ENCODE data around the gene MTARC2. TPM values are rescaled to one million over a fixed set of nuclear protein-coding genes. Genes with fewer than 3 reads are reported as not detected.

Gene MTARC2
- total RNA-seq, 1 donor from 2014 or later = 25.6 TPM

DNA sequence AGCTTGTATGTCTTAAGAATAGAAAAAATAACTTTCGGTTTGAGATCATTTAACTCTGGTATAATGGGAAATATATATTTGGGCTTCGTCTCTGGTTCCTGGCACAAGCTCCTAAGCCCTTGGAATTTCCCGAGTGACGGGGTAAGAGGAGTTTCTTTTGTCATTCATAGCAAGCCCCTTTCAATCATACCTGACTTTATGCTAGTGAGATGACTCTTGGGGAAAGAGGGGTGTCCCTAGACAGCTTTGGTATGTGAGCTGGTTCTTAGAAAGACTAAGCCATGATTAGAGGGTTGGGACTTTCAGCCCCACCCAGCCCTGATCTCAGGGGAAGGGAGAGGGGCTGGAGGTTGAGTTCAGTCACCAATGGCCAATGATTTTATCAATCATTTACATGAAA, 24.7 kb downstream of the MTARC2 start:
- Mint-ChIP-seq H3K9me3 (ENCODE audit: unreplicated experiment) (no peaks in the 10 kb centered on the region), H3K4me1 (ENCODE audit: unreplicated experiment) (peaks cover 3% of the 10 kb centered on the region), H3K36me3 (ENCODE audit: unreplicated experiment) (peaks cover 20% of the 10 kb centered on the region), H3K27ac (ENCODE audit: unreplicated experiment) (no peak overlapping the region), H3K27me3 (ENCODE audit: unreplicated experiment) (no peaks in the 10 kb centered on the region), H3K4me3 (ENCODE audit: unreplicated experiment) (no peak overlapping the region)
- no peak for DNase-seq (ENCODE audit: extremely low spot score, unreplicated experiment)
- TF ChIP-seq, protein P1, sequence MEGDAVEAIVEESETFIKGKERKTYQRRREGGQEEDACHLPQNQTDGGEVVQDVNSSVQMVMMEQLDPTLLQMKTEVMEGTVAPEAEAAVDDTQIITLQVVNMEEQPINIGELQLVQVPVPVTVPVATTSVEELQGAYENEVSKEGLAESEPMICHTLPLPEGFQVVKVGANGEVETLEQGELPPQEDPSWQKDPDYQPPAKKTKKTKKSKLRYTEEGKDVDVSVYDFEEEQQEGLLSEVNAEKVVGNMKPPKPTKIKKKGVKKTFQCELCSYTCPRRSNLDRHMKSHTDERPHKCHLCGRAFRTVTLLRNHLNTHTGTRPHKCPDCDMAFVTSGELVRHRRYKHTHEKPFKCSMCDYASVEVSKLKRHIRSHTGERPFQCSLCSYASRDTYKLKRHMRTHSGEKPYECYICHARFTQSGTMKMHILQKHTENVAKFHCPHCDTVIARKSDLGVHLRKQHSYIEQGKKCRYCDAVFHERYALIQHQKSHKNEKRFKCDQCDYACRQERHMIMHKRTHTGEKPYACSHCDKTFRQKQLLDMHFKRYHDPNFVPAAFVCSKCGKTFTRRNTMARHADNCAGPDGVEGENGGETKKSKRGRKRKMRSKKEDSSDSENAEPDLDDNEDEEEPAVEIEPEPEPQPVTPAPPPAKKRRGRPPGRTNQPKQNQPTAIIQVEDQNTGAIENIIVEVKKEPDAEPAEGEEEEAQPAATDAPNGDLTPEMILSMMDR (IDR thresholded peaks at IDR 0.05) = no peak

DNA sequence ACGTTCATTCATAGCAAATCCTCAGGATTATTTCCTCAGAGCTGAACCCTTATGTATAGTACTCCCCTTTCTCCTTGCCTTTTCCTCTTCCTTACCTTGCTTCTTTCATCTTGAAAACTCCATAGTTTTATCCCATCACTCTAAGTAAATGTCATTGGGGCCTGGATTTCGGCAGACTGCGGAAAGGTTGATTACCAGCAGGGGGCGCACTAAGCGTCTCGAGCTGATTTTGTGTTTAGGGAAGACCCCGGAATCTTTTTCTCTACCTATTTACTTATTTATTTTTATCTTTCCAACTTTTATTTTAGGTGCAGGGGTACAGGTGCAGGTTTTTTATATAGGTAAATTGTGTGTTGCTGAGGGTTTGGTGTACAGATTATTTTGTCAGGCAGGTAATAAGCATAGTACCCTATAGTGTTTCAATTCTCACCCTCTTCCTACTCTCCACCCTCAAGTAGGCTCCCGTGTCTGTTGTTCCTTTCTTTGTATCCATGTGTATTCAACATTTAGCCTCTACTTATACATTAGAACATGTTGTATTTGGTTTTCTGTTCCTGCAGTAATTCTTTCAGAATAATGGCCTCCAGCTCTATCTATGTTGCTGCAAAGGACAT, 27.2 kb downstream of the MTARC2 start:
- DNase-seq (ENCODE audit: extremely low spot score, unreplicated experiment) = peak; percentile 83
- no peaks in the 10 kb centered on the region for H3K27me3 Mint-ChIP-seq (ENCODE audit: unreplicated experiment)
- H3K27ac Mint-ChIP-seq (ENCODE audit: unreplicated experiment) = no peak overlapping the region
- no peaks in the 10 kb centered on the region for H3K9me3 Mint-ChIP-seq (ENCODE audit: unreplicated experiment)
- TF ChIP-seq, protein P1 (IDR thresholded peaks at IDR 0.05) = peak; percentile 86
- H3K4me3 Mint-ChIP-seq (ENCODE audit: unreplicated experiment) = no peak overlapping the region
- peaks cover 11% of the 10 kb centered on the region for H3K36me3 Mint-ChIP-seq (ENCODE audit: unreplicated experiment)
- peaks cover 3% of the 10 kb centered on the region for H3K4me1 Mint-ChIP-seq (ENCODE audit: unreplicated experiment)

DNA sequence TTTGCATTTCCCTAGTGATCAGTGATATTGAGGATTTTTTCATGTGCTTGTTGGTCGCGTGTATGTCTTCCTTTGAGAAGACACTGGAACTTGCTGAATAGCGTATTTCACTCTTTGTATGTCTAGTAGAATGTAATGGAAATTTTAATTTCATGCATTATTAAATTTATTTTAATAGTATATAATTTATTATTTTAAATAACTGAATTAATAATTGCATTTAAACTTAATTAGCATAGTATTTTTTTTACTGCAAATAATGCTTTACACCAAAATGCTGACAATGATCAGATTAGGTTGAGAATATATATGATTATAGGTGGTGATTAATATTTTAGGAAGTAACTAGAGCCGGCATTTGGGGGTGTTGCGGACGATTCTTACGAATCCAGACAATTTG, 28.1 kb downstream of the MTARC2 start:
- H3K27me3 Mint-ChIP-seq (ENCODE audit: unreplicated experiment) = no peaks in the 10 kb centered on the region
- no peak overlapping the region for H3K27ac Mint-ChIP-seq (ENCODE audit: unreplicated experiment)
- H3K4me1 Mint-ChIP-seq (ENCODE audit: unreplicated experiment) = peaks cover 3% of the 10 kb centered on the region
- no peak overlapping the region for H3K4me3 Mint-ChIP-seq (ENCODE audit: unreplicated experiment)
- peaks cover 11% of the 10 kb centered on the region for H3K36me3 Mint-ChIP-seq (ENCODE audit: unreplicated experiment)
- TF ChIP-seq, protein P1 (IDR thresholded peaks at IDR 0.05) = no peak
- DNase-seq (ENCODE audit: extremely low spot score, unreplicated experiment) = no peak
- no peaks in the 10 kb centered on the region for H3K9me3 Mint-ChIP-seq (ENCODE audit: unreplicated experiment)

DNA sequence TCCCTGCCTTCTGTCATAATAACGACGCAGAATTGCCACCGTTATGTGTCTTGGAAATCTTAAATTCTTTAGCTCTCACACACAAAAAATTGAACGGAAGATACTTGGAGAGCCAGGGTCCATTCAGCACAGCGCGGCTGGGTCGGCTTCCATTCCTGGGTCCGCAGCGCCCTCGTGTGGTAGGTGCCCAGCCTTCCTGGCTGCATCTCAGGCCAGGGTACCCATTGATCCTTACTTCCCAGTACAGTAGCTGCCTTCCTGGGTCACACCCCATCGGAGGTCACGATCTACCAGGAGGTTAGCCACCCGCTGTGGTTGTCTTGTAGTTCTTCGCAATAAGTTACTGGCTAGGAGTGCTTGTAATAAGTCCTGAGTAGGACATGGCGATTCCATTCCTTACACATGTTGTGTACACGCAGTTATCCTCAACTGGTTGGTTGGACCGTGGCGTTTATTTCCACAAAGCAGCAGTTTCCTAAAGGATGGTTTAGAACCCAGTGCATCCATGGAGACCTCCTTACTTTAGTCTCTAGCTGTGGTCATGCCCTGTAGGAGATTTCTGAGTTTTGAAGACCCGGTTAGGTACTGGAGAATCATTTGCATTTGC, 28.7 kb downstream of the MTARC2 start:
- no peak overlapping the region for H3K4me3 Mint-ChIP-seq (ENCODE audit: unreplicated experiment)
- TF ChIP-seq, protein P1 (IDR thresholded peaks at IDR 0.05) = peak; percentile 97
- no peak overlapping the region for H3K27ac Mint-ChIP-seq (ENCODE audit: unreplicated experiment)
- DNase-seq (ENCODE audit: extremely low spot score, unreplicated experiment) = peak; percentile 93
- no peaks in the 10 kb centered on the region for H3K9me3 Mint-ChIP-seq (ENCODE audit: unreplicated experiment)
- H3K36me3 Mint-ChIP-seq (ENCODE audit: unreplicated experiment) = peaks cover 14% of the 10 kb centered on the region
- H3K27me3 Mint-ChIP-seq (ENCODE audit: unreplicated experiment) = no peaks in the 10 kb centered on the region
- peaks cover 3% of the 10 kb centered on the region for H3K4me1 Mint-ChIP-seq (ENCODE audit: unreplicated experiment)

DNA sequence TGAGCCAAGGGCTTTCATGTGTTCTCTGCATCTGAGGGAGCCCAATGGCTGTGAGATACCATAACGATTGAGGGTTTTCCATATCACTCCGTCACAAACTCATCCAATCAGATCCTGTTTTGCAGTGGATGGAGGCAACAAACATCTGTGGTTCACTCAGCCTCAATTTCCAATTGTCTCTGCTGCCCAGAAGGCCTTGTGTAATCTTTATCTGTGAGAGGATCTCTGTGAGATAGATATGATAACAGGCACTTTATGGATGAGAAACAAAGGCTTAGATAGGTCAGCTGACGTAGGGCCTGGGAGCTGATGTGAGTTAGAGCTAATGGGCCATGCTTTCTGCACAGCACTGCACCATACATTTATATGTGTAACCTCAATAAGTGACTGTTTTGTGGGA, 35.3 kb downstream of the MTARC2 start:
- TF ChIP-seq, protein P1 (IDR thresholded peaks at IDR 0.05) = no peak
- DNase-seq (ENCODE audit: extremely low spot score, unreplicated experiment) = no peak
- Mint-ChIP-seq H3K4me3 (ENCODE audit: unreplicated experiment) (no peak overlapping the region), H3K36me3 (ENCODE audit: unreplicated experiment) (peaks cover 22% of the 10 kb centered on the region), H3K9me3 (ENCODE audit: unreplicated experiment) (no peaks in the 10 kb centered on the region), H3K4me1 (ENCODE audit: unreplicated experiment) (peaks cover 10% of the 10 kb centered on the region), H3K27ac (ENCODE audit: unreplicated experiment) (no peak overlapping the region), H3K27me3 (ENCODE audit: unreplicated experiment) (no peaks in the 10 kb centered on the region)
